HG02678 (cell line): ENCODE data around the gene FRMD6.

Source experiments
- ATAC-seq: cut with Tn5 transposase; IDR thresholded peaks from one replicate; pipeline ENCODE4 v1.9.1; 2021; ENCODE audit warnings: mild to moderate bottlenecking, moderate library complexity; ENCODE audit not compliant: unreplicated experiment

FRMD6 gene

GRCh38 chr14:51663783-51664326 lies 12.1 kb downstream of the FRMD6 start:
- no peak for ATAC-seq

GRCh38 chr14:51666070-51666469 lies 14.4 kb downstream of the FRMD6 start:
- ATAC-seq = no peak

GRCh38 chr14:51666826-51667225 lies 15.1 kb downstream of the FRMD6 start:
- ATAC-seq = no peak

GRCh38 chr14:51668870-51669269 lies 17.2 kb downstream of the FRMD6 start:
- ATAC-seq = no peak

GRCh38 chr14:51674294-51675002 lies 22.7 kb downstream of the FRMD6 start:
- no peak for ATAC-seq

- ATAC-seq = no peak
Observed at GRCh38 chr14:51676549-51676948, 24.8 kb downstream of the FRMD6 start.

GRCh38 chr14:51677266-51677665 lies 25.6 kb downstream of the FRMD6 start:
- no peak for ATAC-seq

GRCh38 chr14:51677738-51678137 lies 26.0 kb downstream of the FRMD6 start:
- no peak for ATAC-seq

GRCh38 chr14:51680031-51680430 lies 28.3 kb downstream of the FRMD6 start:
- ATAC-seq = no peak

GRCh38 chr14:51681411-51681810 lies 29.7 kb downstream of the FRMD6 start:
- ATAC-seq = no peak

- ATAC-seq = no peak
Observed at GRCh38 chr14:51682411-51682810, 30.7 kb downstream of the FRMD6 start.

GRCh38 chr14:51684760-51685159 lies 33.0 kb downstream of the FRMD6 start:
- ATAC-seq = no peak

GRCh38 chr14:51691176-51691575 lies 39.5 kb downstream of the FRMD6 start:
- ATAC-seq = no peak

- ATAC-seq = no peak
Observed at GRCh38 chr14:51692646-51693045, 40.9 kb downstream of the FRMD6 start.

GRCh38 chr14:51697848-51698247 lies 46.1 kb downstream of the FRMD6 start:
- ATAC-seq = no peak

GRCh38 chr14:51701951-51702350 lies 50.2 kb downstream of the FRMD6 start:
- no peak for ATAC-seq

GRCh38 chr14:51703787-51704186 lies 52.1 kb downstream of the FRMD6 start:
- no peak for ATAC-seq

GRCh38 chr14:51704545-51704944 lies 52.8 kb downstream of the FRMD6 start:
- no peak for ATAC-seq

GRCh38 chr14:51707327-51707726 lies 55.6 kb downstream of the FRMD6 start:
- ATAC-seq = no peak

- no peak for ATAC-seq
Observed at GRCh38 chr14:51711505-51711904, 59.8 kb downstream of the FRMD6 start.

GRCh38 chr14:51715250-51715649 lies 63.5 kb downstream of the FRMD6 start:
- ATAC-seq = no peak

- no peak for ATAC-seq
Observed at GRCh38 chr14:51715742-51716141, 64.0 kb downstream of the FRMD6 start.

GRCh38 chr14:51716610-51717009 lies 64.9 kb downstream of the FRMD6 start:
- no peak for ATAC-seq
